ENCODE data around the gene ZDHHC13. TPM values are rescaled to one million over a fixed set of nuclear protein-coding genes. Genes with fewer than 3 reads are reported as not detected.

Gene ZDHHC13
- total and polyA plus RNA-seq, 2 of the 8 experiments (the other 6 are each of a cell fraction or from before 2014, with no cell fraction given): 22.4 to 24.1 TPM

- TF ChIP-seq FOSL1 (IDR thresholded peaks at IDR 0.05; ENCODE audit: insufficient read depth, low read depth, low read length) (no peak), JUND (IDR thresholded peaks at IDR 0.05; ENCODE audit: low read length) (no peak)
These were observed 28.2 kb upstream of the ZDHHC13 start (continued) for GRCh38 chr11:19088791-19089190.
